ENCODE data around the gene UTS2R. TPM values are rescaled to one million over a fixed set of nuclear protein-coding genes. Genes with fewer than 3 reads are reported as not detected.

Gene UTS2R
- polyA plus RNA-seq, 1 experiment = not detected

GRCh38 chr17:82365606-82366295 is 5.8 kb upstream of the UTS2R start:
- H3K27me3 ChIP-seq (ENCODE audit: control insufficient read depth, insufficient read depth, low read length) = peaks cover 40% of the 10 kb centered on the region
- DNase-seq (ENCODE audit: low read depth, low spot score) = no peak
- H3K27ac ChIP-seq (ENCODE audit: low read depth, low read length) = no peak overlapping the region
- no peak overlapping the region for H3K4me3 ChIP-seq (ENCODE audit: low read depth, low read length)
- POLR2A ChIA-PET = no interaction called here
- TF ChIP-seq, protein P1, sequence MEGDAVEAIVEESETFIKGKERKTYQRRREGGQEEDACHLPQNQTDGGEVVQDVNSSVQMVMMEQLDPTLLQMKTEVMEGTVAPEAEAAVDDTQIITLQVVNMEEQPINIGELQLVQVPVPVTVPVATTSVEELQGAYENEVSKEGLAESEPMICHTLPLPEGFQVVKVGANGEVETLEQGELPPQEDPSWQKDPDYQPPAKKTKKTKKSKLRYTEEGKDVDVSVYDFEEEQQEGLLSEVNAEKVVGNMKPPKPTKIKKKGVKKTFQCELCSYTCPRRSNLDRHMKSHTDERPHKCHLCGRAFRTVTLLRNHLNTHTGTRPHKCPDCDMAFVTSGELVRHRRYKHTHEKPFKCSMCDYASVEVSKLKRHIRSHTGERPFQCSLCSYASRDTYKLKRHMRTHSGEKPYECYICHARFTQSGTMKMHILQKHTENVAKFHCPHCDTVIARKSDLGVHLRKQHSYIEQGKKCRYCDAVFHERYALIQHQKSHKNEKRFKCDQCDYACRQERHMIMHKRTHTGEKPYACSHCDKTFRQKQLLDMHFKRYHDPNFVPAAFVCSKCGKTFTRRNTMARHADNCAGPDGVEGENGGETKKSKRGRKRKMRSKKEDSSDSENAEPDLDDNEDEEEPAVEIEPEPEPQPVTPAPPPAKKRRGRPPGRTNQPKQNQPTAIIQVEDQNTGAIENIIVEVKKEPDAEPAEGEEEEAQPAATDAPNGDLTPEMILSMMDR (IDR thresholded peaks at IDR 0.05; ENCODE audit: low read depth, low read length) = no peak
- no peaks in the 10 kb centered on the region; the same call in 1 of the 2 replicates for H3K9me3 ChIP-seq (ENCODE audit: control insufficient read depth, insufficient read depth, low read length)
- CTCF ChIA-PET = interaction anchor here (1.1 kb wide), 2 partner anchors 13 to 16 kb away, joined by 3 read pairs; no protein-coding TSS in a partner anchor

GRCh38 chr17:82366749-82367148 is 4.8 kb upstream of the UTS2R start:
- DNase-seq (ENCODE audit: low read depth, low spot score) = no peak
- H3K27me3 ChIP-seq (ENCODE audit: control insufficient read depth, insufficient read depth, low read length) = peaks cover 47% of the 10 kb centered on the region
- H3K4me3 ChIP-seq (ENCODE audit: low read depth, low read length) = no peak overlapping the region
- POLR2A ChIA-PET = no interaction called here
- peaks cover 4% of the 10 kb centered on the region; the same call in 1 of the 2 replicates for H3K9me3 ChIP-seq (ENCODE audit: control insufficient read depth, insufficient read depth, low read length)
- TF ChIP-seq, protein P1 (IDR thresholded peaks at IDR 0.05; ENCODE audit: low read depth, low read length) = no peak
- H3K27ac ChIP-seq (ENCODE audit: low read depth, low read length) = no peak overlapping the region
- CTCF ChIA-PET = no interaction called here

GRCh38 chr17:82367724-82368524 is 3.6 kb upstream of the UTS2R start:
- Histone ChIP-seq H3K27me3 (ENCODE audit: control insufficient read depth, insufficient read depth, low read length) (peaks cover 57% of the 10 kb centered on the region), H3K27ac (ENCODE audit: low read depth, low read length) (no peak overlapping the region), H3K9me3 (ENCODE audit: control insufficient read depth, insufficient read depth, low read length) (peaks cover 4% of the 10 kb centered on the region; the same call in 1 of the 2 replicates), H3K4me3 (ENCODE audit: low read depth, low read length) (no peak overlapping the region)
- CTCF ChIA-PET = no interaction called here
- no peak for DNase-seq (ENCODE audit: low read depth, low spot score)
- TF ChIP-seq, protein P1 (IDR thresholded peaks at IDR 0.05; ENCODE audit: low read depth, low read length) = no peak
- POLR2A ChIA-PET = no interaction called here

- no peak for DNase-seq (ENCODE audit: low read depth, low spot score)
- ChIA-PET POLR2A (no interaction called here), CTCF (no interaction called here)
- TF ChIP-seq, protein P1 (IDR thresholded peaks at IDR 0.05; ENCODE audit: low read depth, low read length) = no peak
- Histone ChIP-seq H3K9me3 (ENCODE audit: control insufficient read depth, insufficient read depth, low read length) (peaks cover 4% of the 10 kb centered on the region; the same call in 1 of the 2 replicates), H3K27ac (ENCODE audit: low read depth, low read length) (no peak overlapping the region), H3K27me3 (ENCODE audit: control insufficient read depth, insufficient read depth, low read length) (peaks cover 63% of the 10 kb centered on the region), H3K4me3 (ENCODE audit: low read depth, low read length) (no peak overlapping the region)
Measured at GRCh38 chr17:82369211-82369610, 2.4 kb upstream of the UTS2R start.
